Upper lobe of left lung (tissue), 6 donors: Measurements from ENCODE around the gene ADM. TPM values are rescaled to one million over a fixed set of nuclear protein-coding genes. Genes with fewer than 3 reads are reported as not detected.

Experiments
- ATAC-seq, 2 donors: fragments of 200-7000 bp; cut with Tn5 transposase; one replicate each; pipeline ENCODE4 v1.9.1; 2022; ENCODE audit warnings: mild to moderate bottlenecking in 2 of 2, moderate library complexity in 2 of 2; ENCODE audit not compliant: low FRiP score in 2 of 2
- DNase-seq, 2 donors: peaks; one replicate each; pipeline ENCODE4 v3.0.0-alpha.2; 2019 to 2020
- H3K27ac ChIP-seq, 4 donors: fragments of 200-600 bp; sonication (generic); one replicate each; pipeline ENCODE4 v1.5.1; 2016 to 2019
- H3K27me3 ChIP-seq, 4 donors: fragments of 200-600 bp; sonication (generic); one replicate each; pipeline ENCODE4 v1.5.1; 2017 to 2019
- H3K36me3 ChIP-seq, 4 donors: fragments of 200-600 bp; sonication (generic); one replicate each; pipeline ENCODE4 v1.5.1; 2016 to 2019
- H3K4me1 ChIP-seq, 4 donors: fragments of 200-600 bp; sonication (generic); one replicate each; pipeline ENCODE4 v1.5.1; 2018 to 2019
- H3K4me3 ChIP-seq, 4 donors: fragments of 200-600 bp; sonication (generic); one replicate each; pipeline ENCODE4 v1.5.1; 2017 to 2019; ENCODE audit warnings: mild to moderate bottlenecking in 2 of 4, moderate library complexity in 1 of 4
- H3K9me3 ChIP-seq, 4 donors: fragments of 200-600 bp; sonication (generic); one replicate each; pipeline ENCODE4 v1.5.1; 2018 to 2019
- CTCF ChIP-seq, 6 experiments: fragments of 450-650 bp in 4 of 6; fragments of 200-600 bp in 2 of 6; sonication (generic) in 2 of 6; IDR thresholded peaks; one replicate each; pipeline ENCODE4 v1.5.1; 2016 to 2019; ENCODE audit warnings: antibody characterized with exemption in 6 of 6
- EP300 ChIP-seq, 4 donors: sonication (generic); formaldehyde crosslinking; IDR thresholded peaks; one replicate each; pipeline ENCODE4 v1.5.1; 2017; ENCODE audit warnings: antibody characterized with exemption in 4 of 4, control low read depth in 2 of 4
- POLR2A ChIP-seq, 4 donors: fragments of 450-650 bp; IDR thresholded peaks; one replicate each; pipeline ENCODE4 v1.5.1; 2016 to 2017; ENCODE audit warnings: antibody characterized with exemption in 4 of 4, mild to moderate bottlenecking in 2 of 4
- POLR2AphosphoS5 ChIP-seq, 2 donors: sonication (generic); formaldehyde crosslinking; IDR thresholded peaks; one replicate each; pipeline ENCODE4 v1.5.1; 2017; ENCODE audit warnings: antibody characterized with exemption in 2 of 2
- WGBS, 2 donors: methylation state at CpG; one replicate each; pipeline ENCODE4 v1.1.5; 2017 to 2018; 5-methylcytosine and 5-hydroxymethylcytosine counted together
- total RNA-seq, 6 donors: library from RNA; depleted of rRNA in 4 of 6; stranded (reverse); fragments of >200 nt in 4 of 6; gene quantifications; one replicate each; pipeline versions ENCODE4 v1.1.0 to v1.2.1, GENCODE V29; 2016 to 2021
- donor health status: DM: no; HTN: no; CAD: no; lungs with moderate emphysema.
- donor health status: DM: no; HTN: yes; CAD: no; lungs with severe emphysema.

The ADM gene
- total RNA-seq, 6 donors from 2014 or later = 20.4 to 54.3 (median 46.9) TPM

GRCh38 chr11:10295064-10295901 lies 9.6 kb upstream of the ADM start:
- H3K4me3 ChIP-seq = peak overlapping the region in 3 of 4 donors; percentile 57 to 94 (median 84)
- 29 to 37% methylated on average over 10 of the region's 10 CpGs for WGBS, 2 donors
- ATAC-seq = no peak
- H3K9me3 ChIP-seq = no peaks in the 10 kb centered on the region
- no peaks in the 10 kb centered on the region for H3K36me3 ChIP-seq
- peaks cover 26 to 49% (median 33%) of the 10 kb centered on the region in 4 donors for H3K4me1 ChIP-seq
- TF ChIP-seq CTCF (IDR thresholded peaks at IDR 0.05) = no peak
- TF ChIP-seq POLR2A (IDR thresholded peaks at IDR 0.05) = no peak
- no peak for TF ChIP-seq EP300 (IDR thresholded peaks at IDR 0.05)
- no peak for TF ChIP-seq POLR2AphosphoS5 (IDR thresholded peaks at IDR 0.05)
- DNase-seq = no peak
- peak overlapping the region; percentile 95 to 98 (median 97) for H3K27ac ChIP-seq
- peaks cover 0 to 4% (median 0%) of the 10 kb centered on the region in 4 donors for H3K27me3 ChIP-seq

GRCh38 chr11:10298342-10298741 lies 6.5 kb upstream of the ADM start:
- WGBS, 2 donors = 58 to 65% methylated on average over 5 of the region's 5 CpGs
- TF ChIP-seq POLR2AphosphoS5 (IDR thresholded peaks at IDR 0.05) (no peak), CTCF (IDR thresholded peaks at IDR 0.05) (peak in 1 of 6 experiments; percentile 10)
- Histone ChIP-seq H3K27me3 (peaks cover 0 to 4% (median 0%) of the 10 kb centered on the region in 4 donors), H3K36me3 (no peaks in the 10 kb centered on the region), H3K27ac (no peak overlapping the region), H3K4me1 (peaks cover 22 to 43% (median 25%) of the 10 kb centered on the region in 4 donors), H3K9me3 (no peaks in the 10 kb centered on the region), H3K4me3 (no peak overlapping the region)
- DNase-seq (peak in 1 of 2 donors; percentile 72), ATAC-seq (peak in 1 of 2 donors; percentile 63)

- peaks cover 0 to 5% (median 2%) of the 10 kb centered on the region in 4 donors for H3K27me3 ChIP-seq
- peaks cover 0 to 7% (median 0%) of the 10 kb centered on the region in 4 donors for H3K36me3 ChIP-seq
- 27 to 35% methylated on average over 9 of the region's 9 CpGs for WGBS, 2 donors
- DNase-seq = no peak
- ATAC-seq = no peak
- peak overlapping the region; percentile 85 to 92 (median 86) for H3K27ac ChIP-seq
- no peak for TF ChIP-seq EP300 (IDR thresholded peaks at IDR 0.05)
- no peak for TF ChIP-seq POLR2A (IDR thresholded peaks at IDR 0.05)
- no peak for TF ChIP-seq POLR2AphosphoS5 (IDR thresholded peaks at IDR 0.05)
- no peak for TF ChIP-seq CTCF (IDR thresholded peaks at IDR 0.05)
- H3K4me3 ChIP-seq = peak overlapping the region in 3 of 4 donors; percentile 48 to 80 (median 68)
- peaks cover 21 to 60% (median 48%) of the 10 kb centered on the region in 4 donors for H3K4me1 ChIP-seq
- H3K9me3 ChIP-seq = no peaks in the 10 kb centered on the region
These were observed 3.1 kb upstream of the ADM start for GRCh38 chr11:10301656-10302358.

- Histone ChIP-seq H3K27ac (peak overlapping the region; percentile 85 to 92 (median 86)), H3K9me3 (no peaks in the 10 kb centered on the region), H3K4me3 (peak overlapping the region; percentile 41 to 80 (median 58)), H3K4me1 (peaks cover 21 to 66% (median 53%) of the 10 kb centered on the region in 4 donors), H3K36me3 (peaks cover 0 to 7% (median 0%) of the 10 kb centered on the region in 4 donors), H3K27me3 (peaks cover 0 to 7% (median 2%) of the 10 kb centered on the region in 4 donors)
- ATAC-seq (peak; percentile 0 to 58), DNase-seq (peak; percentile 64 to 71)
- 22 to 49% methylated on average over 5 to 10 of the region's 10 CpGs for WGBS, 2 donors
- no peak for TF ChIP-seq POLR2A (IDR thresholded peaks at IDR 0.05)
- no peak for TF ChIP-seq CTCF (IDR thresholded peaks at IDR 0.05)
- TF ChIP-seq EP300 (IDR thresholded peaks at IDR 0.05) = no peak
- no peak for TF ChIP-seq POLR2AphosphoS5 (IDR thresholded peaks at IDR 0.05)
These were observed 2.5 kb upstream of the ADM start for GRCh38 chr11:10302359-10302743.
